Stimulated activated naive CD4-positive, alpha-beta T cell treated with Interleukin-2 at 50 U/mL for 16 hours (primary cell): ENCODE data around the gene OR56B4.

Experiments used
- DNase-seq: peaks from one replicate; lab custom pipeline; 2025; lab: John Stamatoyannopoulos, UW

Gene OR56B4

DNA sequence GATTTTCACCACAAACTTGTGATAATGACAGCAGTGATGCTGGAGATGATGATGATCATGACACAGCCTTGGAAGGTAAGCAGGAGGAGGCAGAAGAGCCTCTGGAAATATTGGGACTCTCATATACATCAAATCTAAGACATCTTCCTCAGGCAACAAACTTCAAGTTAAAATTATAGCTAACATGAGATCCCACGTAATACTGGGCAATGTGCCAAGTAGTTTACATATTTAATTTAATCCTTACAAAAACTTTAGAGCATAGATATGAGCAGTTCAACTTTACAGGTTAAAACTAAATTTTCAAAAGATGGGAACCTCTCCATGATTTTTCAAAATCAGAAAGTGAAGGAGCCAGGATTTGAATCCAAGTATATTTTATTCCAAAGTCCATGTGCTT is 43.6 kb downstream of the OR56B4 start:
- DNase-seq = no peak

DNA sequence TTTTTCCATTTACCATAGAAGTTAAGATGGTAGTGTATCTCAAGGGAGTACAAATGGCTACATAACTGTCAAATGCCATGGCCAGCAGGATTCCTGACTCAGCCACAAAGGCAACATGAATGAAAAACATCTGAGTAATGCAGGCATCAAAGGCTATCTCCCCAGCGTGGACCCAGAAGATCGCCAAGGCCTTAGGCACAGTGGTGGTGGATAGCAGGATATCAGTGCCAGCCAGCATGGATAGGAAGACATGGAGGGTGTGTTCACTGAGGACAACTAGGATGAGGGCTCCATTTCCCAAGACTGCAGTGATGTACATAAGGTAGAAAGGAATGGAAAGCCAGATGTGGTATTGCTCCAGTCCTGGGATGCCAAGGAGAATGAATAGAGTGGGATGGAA is 44.6 kb downstream of the OR56B4 start:
- DNase-seq = no peak

DNA sequence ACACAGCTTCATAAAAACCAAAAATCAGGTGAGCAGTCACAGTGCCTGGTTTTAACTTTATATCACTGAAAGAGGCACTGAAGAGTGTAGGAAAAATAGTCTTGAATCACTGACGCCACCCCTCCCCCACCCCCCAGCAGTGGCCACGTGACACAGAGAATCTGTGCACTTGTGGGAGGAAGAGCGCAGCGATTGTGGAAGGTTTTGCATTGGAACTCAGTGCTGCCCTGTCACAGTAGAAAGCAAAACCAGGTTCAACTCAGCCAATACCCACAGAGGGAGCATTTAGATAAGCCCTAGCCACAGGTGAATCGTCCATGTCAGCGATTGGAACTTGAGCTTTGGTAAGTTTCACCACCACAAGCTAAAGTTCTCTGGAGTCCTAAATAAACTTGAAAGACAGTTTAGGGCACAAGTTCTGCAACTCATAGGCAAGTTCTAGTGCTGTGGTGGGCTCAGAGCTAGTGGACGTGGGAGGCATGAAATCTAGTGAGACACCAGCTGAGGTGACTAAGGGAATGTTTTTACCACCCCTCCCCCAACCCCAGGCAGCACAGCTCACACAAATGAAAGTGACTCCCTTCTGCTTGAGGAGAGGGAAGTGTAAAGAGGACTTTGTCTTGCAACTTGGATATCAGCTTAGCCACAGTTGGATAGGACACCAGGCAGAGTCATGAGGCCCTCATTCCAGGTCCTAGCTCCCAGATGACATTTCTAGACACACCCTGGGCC is 49.3 kb downstream of the OR56B4 start:
- DNase-seq = no peak
